Measurements from ENCODE around the gene POLN. TPM values are rescaled to one million over a fixed set of nuclear protein-coding genes. Genes with fewer than 3 reads are reported as not detected.

POLN gene
- total RNA-seq, 1 donor: 2.9 TPM

- no peaks in the 10 kb centered on the region for H4K20me1 ChIP-seq (ENCODE audit: insufficient read depth, low read length)
- H3K27ac ChIP-seq (ENCODE audit: low read depth, low read length): no peak overlapping the region
- H2AFZ ChIP-seq (ENCODE audit: low read length): no peak overlapping the region
- no peak for TF ChIP-seq CTCF (IDR thresholded peaks at IDR 0.05; ENCODE audit: extremely low read depth, low read depth, low read length)
- H3K4me2 ChIP-seq (ENCODE audit: insufficient read depth, low read length): no peak overlapping the region
- no peaks in the 10 kb centered on the region for H3K27me3 ChIP-seq (ENCODE audit: insufficient read depth, low read length)
- H3K9me3 ChIP-seq (ENCODE audit: low read depth, low read length): no peaks in the 10 kb centered on the region
- H3K79me2 ChIP-seq (ENCODE audit: insufficient read depth, low read length): no peaks in the 10 kb centered on the region
- no peaks in the 10 kb centered on the region for H3K4me1 ChIP-seq (ENCODE audit: insufficient read depth, low read length)
- H3K4me3 ChIP-seq (ENCODE audit: insufficient read depth, low read length): no peak overlapping the region
- no peak for DNase-seq (ENCODE audit: insufficient read length, low spot score, missing footprints)
- no peaks in the 10 kb centered on the region for H3K36me3 ChIP-seq (ENCODE audit: insufficient read depth, low read length)
Measured at GRCh38 chr4:2089222-2089621, 152.7 kb downstream of the POLN start.

GRCh38 chr4:2087170-2087569, 154.8 kb downstream of the POLN start:
- Histone ChIP-seq H2AFZ (ENCODE audit: low read length) (no peak overlapping the region), H3K4me1 (ENCODE audit: insufficient read depth, low read length) (no peaks in the 10 kb centered on the region), H3K4me2 (ENCODE audit: insufficient read depth, low read length) (no peak overlapping the region), H4K20me1 (ENCODE audit: insufficient read depth, low read length) (no peaks in the 10 kb centered on the region), H3K27me3 (ENCODE audit: insufficient read depth, low read length) (no peaks in the 10 kb centered on the region), H3K36me3 (ENCODE audit: insufficient read depth, low read length) (no peaks in the 10 kb centered on the region), H3K4me3 (ENCODE audit: insufficient read depth, low read length) (no peak overlapping the region), H3K27ac (ENCODE audit: low read depth, low read length) (no peak overlapping the region), H3K9me3 (ENCODE audit: low read depth, low read length) (no peaks in the 10 kb centered on the region), H3K79me2 (ENCODE audit: insufficient read depth, low read length) (no peaks in the 10 kb centered on the region)
- peak; percentile 29 for TF ChIP-seq CTCF (IDR thresholded peaks at IDR 0.05; ENCODE audit: extremely low read depth, low read depth, low read length)
- peak; percentile 22 for DNase-seq (ENCODE audit: insufficient read length, low spot score, missing footprints)

- Histone ChIP-seq H2AFZ (ENCODE audit: low read length) (no peak overlapping the region), H3K9me3 (ENCODE audit: low read depth, low read length) (no peaks in the 10 kb centered on the region)
- peak; percentile 30 for DNase-seq (ENCODE audit: insufficient read length, low spot score, missing footprints)
Measured at GRCh38 chr4:2085496-2085901, 156.4 kb downstream of the POLN start.

GRCh38 chr4:2084316-2084715, 157.6 kb downstream of the POLN start:
- Histone ChIP-seq H3K9me3 (ENCODE audit: low read depth, low read length) (no peaks in the 10 kb centered on the region), H3K27ac (ENCODE audit: low read depth, low read length) (no peak overlapping the region), H3K79me2 (ENCODE audit: insufficient read depth, low read length) (no peaks in the 10 kb centered on the region), H4K20me1 (ENCODE audit: insufficient read depth, low read length) (no peaks in the 10 kb centered on the region), H3K4me3 (ENCODE audit: insufficient read depth, low read length) (no peak overlapping the region), H3K27me3 (ENCODE audit: insufficient read depth, low read length) (no peaks in the 10 kb centered on the region), H3K4me1 (ENCODE audit: insufficient read depth, low read length) (no peaks in the 10 kb centered on the region), H3K36me3 (ENCODE audit: insufficient read depth, low read length) (no peaks in the 10 kb centered on the region), H3K4me2 (ENCODE audit: insufficient read depth, low read length) (no peak overlapping the region), H2AFZ (ENCODE audit: low read length) (no peak overlapping the region)
- DNase-seq (ENCODE audit: insufficient read length, low spot score, missing footprints): peak; percentile 81
- no peak for TF ChIP-seq CTCF (IDR thresholded peaks at IDR 0.05; ENCODE audit: extremely low read depth, low read depth, low read length)

More at GRCh38 chr4:2085496-2085901, 156.4 kb downstream of the POLN start:
- Histone ChIP-seq H3K27me3 (ENCODE audit: insufficient read depth, low read length) (no peaks in the 10 kb centered on the region), H3K36me3 (ENCODE audit: insufficient read depth, low read length) (no peaks in the 10 kb centered on the region), H3K4me3 (ENCODE audit: insufficient read depth, low read length) (no peak overlapping the region), H3K4me1 (ENCODE audit: insufficient read depth, low read length) (no peaks in the 10 kb centered on the region), H4K20me1 (ENCODE audit: insufficient read depth, low read length) (no peaks in the 10 kb centered on the region), H3K4me2 (ENCODE audit: insufficient read depth, low read length) (no peak overlapping the region), H3K27ac (ENCODE audit: low read depth, low read length) (no peak overlapping the region), H3K79me2 (ENCODE audit: insufficient read depth, low read length) (no peaks in the 10 kb centered on the region)
- TF ChIP-seq CTCF (IDR thresholded peaks at IDR 0.05; ENCODE audit: extremely low read depth, low read depth, low read length): no peak
